Measurements from ENCODE around the gene C10orf90. TPM values are rescaled to one million over a fixed set of nuclear protein-coding genes. Genes with fewer than 3 reads are reported as not detected.

Gene C10orf90
- total RNA-seq, 2 experiments from 2014 or later = not detected

GRCh38 chr10:126474031-126474430 is 196.5 kb downstream of the C10orf90 start:
- no peak for TF ChIP-seq CTCF (IDR thresholded peaks at IDR 0.05)
- no peak overlapping the region for H3K27ac ChIP-seq (ENCODE audit: low read depth in 1 of 2, low read length in 2 of 2)
- peaks cover 11% of the 10 kb centered on the region for H3K4me1 Mint-ChIP-seq (ENCODE audit: low read depth)
- H3K27ac Mint-ChIP-seq = no peak overlapping the region
- peaks cover 18% of the 10 kb centered on the region for H3K4me1 ChIP-seq (ENCODE audit: insufficient read depth, low read length)
- no peak overlapping the region for H3K4me3 ChIP-seq (ENCODE audit: low read length)
- no peaks in the 10 kb centered on the region for H3K9me3 Mint-ChIP-seq
- H3K4me3 Mint-ChIP-seq = no peak overlapping the region
- intact Hi-C loops (cut with DNase I, micrococcal nuclease) = no loop called here
- no peak for DNase-seq
- no peaks in the 10 kb centered on the region for H3K36me3 ChIP-seq (ENCODE audit: insufficient read depth, low read length)
- H3K27me3 Mint-ChIP-seq = peaks cover 17% of the 10 kb centered on the region
- peaks cover 0 to 6% of the 10 kb centered on the region in 2 experiments for H3K9me3 ChIP-seq (ENCODE audit: control insufficient read depth in 1 of 2, insufficient read depth in 1 of 2, low read length in 2 of 2)
- H3K27me3 ChIP-seq (ENCODE audit: control insufficient read depth in 1 of 2, insufficient read depth in 2 of 2, low read length in 2 of 2) = no peaks in the 10 kb centered on the region
- ATAC-seq (ENCODE audit: poor library complexity) = no peak
- ChIA-PET CTCF (no interaction called here), POLR2A (no interaction called here)
- H3K36me3 Mint-ChIP-seq (ENCODE audit: low read depth) = no peaks in the 10 kb centered on the region

DNA sequence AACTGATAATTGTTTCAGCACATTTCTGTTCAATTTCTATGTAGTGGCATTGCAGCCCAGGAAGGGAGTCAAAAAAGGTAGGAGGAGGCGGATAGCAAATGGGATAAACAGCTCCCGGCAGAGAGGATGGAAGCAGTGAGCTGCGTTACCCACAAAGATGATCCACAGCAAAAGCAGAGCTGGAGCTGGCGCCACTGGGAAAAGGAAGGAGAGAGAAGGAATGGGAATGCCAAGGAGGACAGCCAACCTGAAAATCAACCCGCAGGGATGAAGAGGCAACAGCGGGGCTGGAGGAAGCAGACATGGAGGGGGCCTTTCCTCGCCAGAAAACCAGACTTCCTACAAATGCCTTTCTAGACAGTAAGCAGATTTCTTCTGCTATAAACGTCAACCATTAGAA is 199.5 kb downstream of the C10orf90 start:
- DNase-seq = no peak
- no peak for ATAC-seq (ENCODE audit: poor library complexity)
- no peak overlapping the region for H3K27ac ChIP-seq (ENCODE audit: low read depth in 1 of 2, low read length in 2 of 2)
- TF ChIP-seq CTCF (IDR thresholded peaks at IDR 0.05) = no peak
- H3K27me3 ChIP-seq (ENCODE audit: control insufficient read depth in 1 of 2, insufficient read depth in 2 of 2, low read length in 2 of 2) = no peaks in the 10 kb centered on the region
- Mint-ChIP-seq H3K4me1 (ENCODE audit: low read depth) (peaks cover 11% of the 10 kb centered on the region), H3K4me3 (no peak overlapping the region), H3K27ac (no peak overlapping the region), H3K36me3 (ENCODE audit: low read depth) (no peaks in the 10 kb centered on the region), H3K9me3 (no peaks in the 10 kb centered on the region), H3K27me3 (peaks cover 17% of the 10 kb centered on the region)
- H3K36me3 ChIP-seq (ENCODE audit: insufficient read depth, low read length) = no peaks in the 10 kb centered on the region
- H3K9me3 ChIP-seq (ENCODE audit: control insufficient read depth in 1 of 2, insufficient read depth in 1 of 2, low read length in 2 of 2) = peaks cover 0 to 8% of the 10 kb centered on the region in 2 experiments
- CTCF ChIA-PET = no interaction called here
- H3K4me3 ChIP-seq (ENCODE audit: low read length) = no peak overlapping the region
- POLR2A ChIA-PET = no interaction called here
- intact Hi-C loops (cut with DNase I, micrococcal nuclease) = no loop called here
- H3K4me1 ChIP-seq (ENCODE audit: insufficient read depth, low read length) = peaks cover 28% of the 10 kb centered on the region

DNA sequence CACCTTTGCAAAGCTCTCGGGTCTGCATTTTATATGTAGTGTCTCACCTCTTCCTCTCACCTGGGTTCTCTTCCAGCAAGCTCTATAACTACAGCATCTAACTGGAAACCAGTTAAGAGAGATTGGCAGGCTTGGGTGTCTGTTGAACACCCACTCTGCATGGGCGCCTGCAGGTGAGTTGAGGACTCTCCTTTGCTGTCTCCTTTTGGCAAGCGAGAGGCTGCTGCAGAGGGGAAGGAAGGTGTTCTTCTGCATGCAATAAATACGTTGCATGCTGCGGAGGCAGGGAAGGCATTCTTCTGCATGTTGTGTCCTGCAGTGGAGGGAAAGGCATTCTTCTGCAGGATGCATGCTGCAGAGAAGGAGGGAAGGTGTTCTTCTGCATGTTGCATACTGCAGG is 200.8 kb downstream of the C10orf90 start:
- Mint-ChIP-seq H3K36me3 (ENCODE audit: low read depth) (no peaks in the 10 kb centered on the region), H3K27me3 (peaks cover 11% of the 10 kb centered on the region), H3K9me3 (no peaks in the 10 kb centered on the region), H3K4me1 (ENCODE audit: low read depth) (peaks cover 11% of the 10 kb centered on the region), H3K27ac (no peak overlapping the region), H3K4me3 (peak overlapping the region; percentile 17)
- peaks cover 0 to 5% of the 10 kb centered on the region in 2 experiments for H3K9me3 ChIP-seq (ENCODE audit: control insufficient read depth in 1 of 2, insufficient read depth in 1 of 2, low read length in 2 of 2)
- peaks cover 28% of the 10 kb centered on the region for H3K4me1 ChIP-seq (ENCODE audit: insufficient read depth, low read length)
- H3K27ac ChIP-seq (ENCODE audit: low read depth in 1 of 2, low read length in 2 of 2) = no peak overlapping the region
- H3K27me3 ChIP-seq (ENCODE audit: control insufficient read depth in 1 of 2, insufficient read depth in 2 of 2, low read length in 2 of 2) = no peaks in the 10 kb centered on the region
- no peak overlapping the region for H3K4me3 ChIP-seq (ENCODE audit: low read length)
- DNase-seq = no peak
- POLR2A ChIA-PET = interaction anchor here (0.6 kb wide), 1 partner anchor 71 kb away, joined by 3 read pairs; no protein-coding TSS in a partner anchor
- intact Hi-C loops (cut with DNase I, micrococcal nuclease) = no loop called here
- TF ChIP-seq CTCF (IDR thresholded peaks at IDR 0.05) = no peak
- ATAC-seq (ENCODE audit: poor library complexity) = peak; percentile 41
- CTCF ChIA-PET = no interaction called here
- H3K36me3 ChIP-seq (ENCODE audit: insufficient read depth, low read length) = no peaks in the 10 kb centered on the region
